HepG2 (cell line): Measurements from ENCODE around the gene CACNA2D3. TPM values are rescaled to one million over a fixed set of nuclear protein-coding genes. Genes with fewer than 3 reads are reported as not detected.

Experiments
- ATAC-seq: fragments of 200-7000 bp; cut with Tn5 transposase; 3 replicates; pipeline ENCODE4 v1.9.1; 2020; ENCODE audit warnings: mild to moderate bottlenecking, moderate library complexity
- BruUV-seq: library from RNA; stranded (reverse); fragments of 400-500 nt; replicated peaks from 2 replicates; lab custom pipeline; 2021; lab: Mats Ljungman, UMichigan
- CTCF ChIA-PET: fragments of 300-600 bp; formaldehyde crosslinking; extraction: SDS; loops from one replicate; lab custom pipeline; 2021; ENCODE audit warnings: low total read pairs, inconsistent platforms, low intra/inter-chr PET ratio; lab: Yijun Ruan, JAX
- POLR2A ChIA-PET: fragments of 350-600 bp; sonication (Branson Sonifier 250); formaldehyde crosslinking; loops from one replicate; lab custom pipeline; 2020; ENCODE audit warnings: antibody characterized with exemption, inconsistent platforms; lab: Yijun Ruan, JAX
- DNase-seq: peaks from one replicate; pipeline ENCODE4 v3.0.0-alpha.2; 2015; ENCODE audit warnings: low spot score
- FAIRE-seq: peaks from 3 replicates; lab custom pipeline; 2011; peaks lifted over from hg19 to GRCh38; lab: Jason Lieb, UNC
- H2AFZ ChIP-seq: one replicate; pipeline ENCODE4 v1.6.1; 2011; ENCODE audit warnings: low read length, inconsistent platforms
- H3K27ac ChIP-seq: fragments of 300-600 bp; 3 replicates; pipeline ENCODE4 v1.8.0; 2011; ENCODE audit warnings: mixed run types, mild to moderate bottlenecking, mixed read lengths, low read length, inconsistent platforms; ENCODE audit not compliant: insufficient read depth; ENCODE audit errors: extremely low read length
- H3K27me3 ChIP-seq, 2 experiments: fragments of 200-600 bp in 1 of 2; 2 replicates in 1 of 2; 3 replicates in 1 of 2; pipeline versions ENCODE4 v1.6.0 to v1.8.0; 2011; ENCODE audit warnings: low read length in 2 of 2, mild to moderate bottlenecking in 2 of 2, moderate library complexity in 2 of 2, inconsistent platforms in 1 of 2; ENCODE audit not compliant: insufficient read depth in 2 of 2, control insufficient read depth in 1 of 2
- H3K36me3 ChIP-seq, 2 experiments: fragments of 200-600 bp in 1 of 2; replicated peaks in 1 of 2; 2 replicates in 1 of 2; 3 replicates in 1 of 2; pipeline versions ENCODE4 v1.5.1 to v1.8.0; 2011; ENCODE audit warnings: low read length in 2 of 2, inconsistent platforms in 1 of 2; ENCODE audit not compliant: insufficient read depth in 2 of 2, control insufficient read depth in 1 of 2
- H3K4me1 ChIP-seq: 2 replicates; pipeline ENCODE4 v1.5.1; 2012; ENCODE audit warnings: low read length, inconsistent platforms; ENCODE audit not compliant: insufficient read depth
- H3K4me2 ChIP-seq: 2 replicates; pipeline ENCODE4 v1.6.0; 2011; ENCODE audit warnings: low read depth, low read length, inconsistent platforms
- H3K4me3 ChIP-seq, 3 experiments: fragments of 200-600 bp in 1 of 3; sonication (generic), shearing (Covaris generic) in 1 of 3; replicated peaks in 1 of 3; 2 replicates each; pipeline ENCODE4 v1.5.1; 2011 to 2016; ENCODE audit warnings: low read length in 3 of 3, inconsistent platforms in 2 of 3, low read depth in 2 of 3, mild to moderate bottlenecking in 2 of 3, control low read depth in 1 of 3, mixed read lengths in 1 of 3; ENCODE audit not compliant: insufficient read depth in 1 of 3
- H3K79me2 ChIP-seq: one replicate; pipeline ENCODE4 v1.6.1; 2011; ENCODE audit warnings: low read length, inconsistent platforms; ENCODE audit not compliant: insufficient read depth
- H3K9ac ChIP-seq: 2 replicates; pipeline ENCODE4 v1.6.0; 2011; ENCODE audit warnings: mild to moderate bottlenecking, low read depth, low read length, inconsistent platforms; ENCODE audit not compliant: insufficient read depth
- H3K9me3 ChIP-seq: 2 replicates; pipeline ENCODE4 v1.5.1; 2012; ENCODE audit warnings: mild to moderate bottlenecking, low read length
- H4K20me1 ChIP-seq: 2 replicates; pipeline ENCODE4 v1.6.0; 2011; ENCODE audit warnings: inconsistent platforms, mild to moderate bottlenecking, low read length, moderate library complexity; ENCODE audit not compliant: insufficient read depth
- BRCA1 ChIP-seq: sonication (generic); formaldehyde crosslinking; IDR thresholded peaks from 2 replicates; pipeline ENCODE4 v1.4.0; 2020; ENCODE audit warnings: missing genetic modification reagents
- CEBPB ChIP-seq: IDR thresholded peaks from 2 replicates; pipeline ENCODE4 v1.6.1; 2011; ENCODE audit warnings: low read depth, low read length, improper control_type of control experiment, borderline replicate concordance
- CREM ChIP-seq, 2 experiments: sonication (generic) in 1 of 2; formaldehyde crosslinking in 1 of 2; IDR thresholded peaks; 2 replicates each; pipeline versions ENCODE4 v1.4.0 to v1.6.1; 2016 to 2020; ENCODE audit warnings: antibody characterized with exemption in 1 of 2, mild to moderate bottlenecking in 1 of 2, missing genetic modification reagents in 1 of 2
- DNMT3B ChIP-seq: conservative IDR thresholded peaks from 2 replicates; pipeline ENCODE4 v1.6.1; 2016; ENCODE audit warnings: missing biosample characterization, control low read depth
- GTF2F1 ChIP-seq: fragments of 150-350 bp; IDR thresholded peaks from 2 replicates; pipeline ENCODE4 v1.6.1; 2014; ENCODE audit warnings: low read length
- HIVEP1 ChIP-seq: sonication (generic); formaldehyde crosslinking; IDR thresholded peaks from 2 replicates; pipeline ENCODE4 v1.4.0; 2020; ENCODE audit warnings: mild to moderate bottlenecking, missing genetic modification reagents
- IKZF5 ChIP-seq: IDR thresholded peaks from 2 replicates; pipeline ENCODE4 v1.6.1; 2018; ENCODE audit warnings: missing genetic modification reagents, mild to moderate bottlenecking, missing compliant biosample characterization
- IRF2 ChIP-seq: IDR thresholded peaks from 2 replicates; pipeline ENCODE4 v1.6.1; 2018; ENCODE audit warnings: missing genetic modification reagents, missing compliant biosample characterization
- PLRG1 ChIP-seq: fragments of 450-650 bp; conservative IDR thresholded peaks from 2 replicates; pipeline ENCODE4 v1.6.1; 2016
- SETDB1 ChIP-seq: sonication (generic); formaldehyde crosslinking; IDR thresholded peaks from 2 replicates; pipeline ENCODE4 v1.5.1; 2020; ENCODE audit warnings: missing genetic modification reagents, mild to moderate bottlenecking, borderline replicate concordance
- SMARCE1 ChIP-seq: fragments of 450-650 bp; IDR thresholded peaks from 2 replicates; pipeline ENCODE4 v1.6.1; 2017; ENCODE audit warnings: borderline replicate concordance
- ZKSCAN1 ChIP-seq: fragments of 150-350 bp; IDR thresholded peaks from 2 replicates; pipeline ENCODE4 v1.6.1; 2014; ENCODE audit warnings: low read length
- ZNF441 ChIP-seq: sonication (generic); formaldehyde crosslinking; IDR thresholded peaks from 2 replicates; pipeline ENCODE4 v1.7.0; 2021; ENCODE audit warnings: missing genetic modification reagents, borderline replicate concordance
- ZNF660 ChIP-seq: sonication (generic); formaldehyde crosslinking; IDR thresholded peaks from 2 replicates; pipeline ENCODE4 v1.5.1; 2020; ENCODE audit warnings: mild to moderate bottlenecking, low read depth, missing genetic modification reagents, borderline replicate concordance
- WGBS: methylation state at CpG from one replicate; pipeline ENCODE4 v1.1.6; 2017; ENCODE audit warnings: low lambda C conversion rate; 5-methylcytosine and 5-hydroxymethylcytosine counted together
- in situ Hi-C: cut with HindIII; loops from 2 replicates; pipeline ENCODE4 v1.10.0; 2017; ENCODE audit warnings: low pct_unique_long_range_greater_than_20kb; ENCODE audit not compliant: extremely low pct_ligation_motif_present
- intact Hi-C: fragments of 100-400 bp; cut with micrococcal nuclease; formaldehyde crosslinking; loops from one replicate; pipeline ENCODE4 v1.10.0; 2022; ENCODE audit not compliant: unreplicated experiment
- polyA plus RNA-seq, 8 experiments: library from polyadenylated mRNA; depleted of rRNA in 3 of 8; stranded (reverse) in 7 of 8; unstranded in 1 of 8; fragments of >200 nt; fragmentation: Illumina TruSeq in 4 of 8; extraction: Trizol in 4 of 8; gene quantifications; 2 replicates each; pipeline versions ENCODE4 v1.2.1 to v1.2.3, GENCODE V29; 2011 to 2016; ENCODE audit warnings: low read depth in 4 of 8, missing spikeins in 1 of 8, mixed read lengths in 1 of 8; ENCODE audit not compliant: insufficient read depth in 1 of 8
- total RNA-seq, 5 experiments: library from RNA; depleted of rRNA; stranded (reverse); fragments of >200 nt; fragmentation: Illumina TruSeq; extraction: Trizol; gene quantifications; 2 replicates each; pipeline ENCODE4 v1.2.3, GENCODE V29; 2016; ENCODE audit warnings: low read depth in 1 of 5
- TF ChIP-seq, protein P1 (sequence below): sonication (generic); formaldehyde crosslinking; IDR thresholded peaks from 2 replicates; pipeline ENCODE4 v1.5.1; 2020; ENCODE audit warnings: missing genetic modification reagents, mild to moderate bottlenecking, borderline replicate concordance

Gene CACNA2D3
- total and polyA plus RNA-seq, 2 of the 13 experiments (the other 11 are each of a cell fraction or from before 2014, with no cell fraction given), result not detected

DNA sequence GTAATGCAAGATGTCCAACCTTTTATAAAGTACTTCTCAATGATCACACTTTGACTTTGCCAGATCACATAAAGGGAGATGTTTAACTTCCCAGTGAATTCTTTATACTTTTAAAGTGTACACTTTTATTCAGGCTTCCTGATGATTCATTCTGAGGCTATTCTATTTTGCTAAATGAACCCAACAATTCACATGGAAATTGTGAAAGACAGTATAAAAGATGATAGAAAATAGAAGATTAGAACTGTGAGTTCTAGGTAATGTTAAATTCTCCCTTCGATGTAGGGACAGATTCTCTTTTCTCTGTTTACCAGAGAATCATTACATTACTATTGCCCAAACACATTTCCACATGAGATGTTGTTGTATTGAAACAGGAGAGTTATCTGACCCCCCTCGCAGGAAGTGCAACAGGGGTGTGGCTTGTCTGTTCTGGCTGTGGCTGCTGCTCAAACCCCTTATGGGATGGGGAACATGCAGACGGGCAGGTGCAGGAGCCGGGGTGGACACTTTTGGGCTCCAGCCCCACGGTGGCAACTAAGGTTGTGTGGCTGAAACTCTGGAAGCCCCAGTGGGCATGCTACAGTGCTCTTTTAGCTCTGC is 936.8 kb downstream of the CACNA2D3 start (continued):
- TF ChIP-seq, protein P1, sequence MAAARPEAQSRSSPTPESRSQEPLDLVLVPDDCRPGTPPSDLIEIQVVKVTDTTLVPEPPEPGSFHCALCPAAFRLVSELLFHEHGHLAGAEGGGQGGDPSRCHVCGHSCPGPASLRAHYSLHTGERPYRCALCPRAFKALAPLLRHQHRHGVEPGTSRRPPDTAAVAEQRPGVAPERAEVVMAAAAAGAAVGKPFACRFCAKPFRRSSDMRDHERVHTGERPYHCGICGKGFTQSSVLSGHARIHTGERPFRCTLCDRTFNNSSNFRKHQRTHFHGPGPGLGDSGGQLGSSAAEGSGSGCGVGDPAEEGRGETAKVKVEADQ (CRISPR knock-in tag), result no peak
- no peak for TF ChIP-seq BRCA1 (CRISPR knock-in tag)
- TF ChIP-seq GTF2F1, result no peak
- no peak for TF ChIP-seq ZKSCAN1
- TF ChIP-seq HIVEP1, result no peak
- no peak for TF ChIP-seq PLRG1

- ATAC-seq (no peak), FAIRE-seq (no peak), DNase-seq (no peak)
- no peaks in the 10 kb centered on the region for H3K27me3 ChIP-seq
- no peaks in the 10 kb centered on the region for H3K79me2 ChIP-seq
- in situ Hi-C loops, result no loop called here
- ChIA-PET CTCF (no interaction called here), POLR2A (no interaction called here)
- no peaks in the 10 kb centered on the region for H3K9me3 ChIP-seq
- intact Hi-C loops, result no loop called here
- no TSS peak for BruUV-seq
- 0% methylated on average over 5 of the region's 5 CpGs for WGBS
- TF ChIP-seq IRF2 (CRISPR knock-in tag) (no peak), ZNF441 (CRISPR knock-in tag) (no peak), CREM (IDR thresholded peaks at IDR 0.05) (no peak), CREM (CRISPR knock-in tag; IDR thresholded peaks at IDR 0.05) (no peak), DNMT3B (CRISPR knock-in tag) (no peak), SETDB1 (CRISPR knock-in tag) (no peak), ZNF660 (CRISPR knock-in tag) (no peak), CEBPB (no peak), SMARCE1 (no peak), IKZF5 (CRISPR knock-in tag) (no peak)
- H3K36me3 ChIP-seq, result no peaks in the 10 kb centered on the region
- H3K4me2 ChIP-seq, result no peak overlapping the region
- no peak overlapping the region for H3K4me3 ChIP-seq
- no peak overlapping the region for H2AFZ ChIP-seq
- no peaks in the 10 kb centered on the region for H3K4me1 ChIP-seq
- H3K27ac ChIP-seq, result no peak overlapping the region
- no peak overlapping the region for H3K9ac ChIP-seq
- H4K20me1 ChIP-seq, result no peaks in the 10 kb centered on the region
Observed at GRCh38 chr3:55060896-55061719, 938.8 kb downstream of the CACNA2D3 start.
